Measurements from ENCODE around the gene ING3. TPM values are rescaled to one million over a fixed set of nuclear protein-coding genes. Genes with fewer than 3 reads are reported as not detected.

ING3 gene
- total and polyA plus RNA-seq, 2 of the 8 experiments (the other 6 are each of a cell fraction or from before 2014, with no cell fraction given) = 6.0 to 17.7 TPM

DNA sequence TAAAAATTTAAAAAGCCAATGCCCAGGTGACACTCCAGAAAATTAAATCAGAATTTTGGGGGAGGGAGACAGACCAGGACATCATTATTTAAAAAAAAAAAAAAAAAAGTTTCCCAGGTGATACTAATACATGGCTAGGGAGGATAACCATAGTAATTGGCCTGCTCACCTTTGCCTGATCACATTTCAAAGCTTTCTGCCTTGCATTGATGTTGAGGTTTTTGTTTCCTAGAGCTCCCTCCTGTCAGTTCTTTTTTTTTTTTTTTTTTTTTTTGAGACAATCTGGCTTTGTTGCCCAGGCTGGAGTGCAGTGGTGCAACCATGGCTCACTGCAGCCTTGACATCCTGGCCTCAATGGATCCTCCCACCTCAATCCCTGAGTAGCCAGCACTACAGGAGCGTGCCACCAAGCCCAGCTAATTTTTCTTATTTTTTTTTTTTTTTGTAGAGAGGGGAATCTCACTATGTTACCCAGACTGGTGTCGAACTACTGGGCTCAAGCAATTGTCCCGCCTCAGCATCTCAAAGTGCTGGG lies 76.1 kb downstream of the ING3 start:
- TF ChIP-seq CREB1 (IDR thresholded peaks at IDR 0.05) (no peak), TEAD4 (IDR thresholded peaks at IDR 0.05; ENCODE audit: low read depth, low read length) (no peak), BACH1 (IDR thresholded peaks at IDR 0.05; ENCODE audit: low read length) (no peak), RBBP5 (IDR thresholded peaks at IDR 0.05; ENCODE audit: borderline replicate concordance, low read depth, low read length) (no peak), JUN (IDR thresholded peaks at IDR 0.05; ENCODE audit: low read depth, low read length) (no peak), PHF8 (conservative IDR thresholded peaks at IDR 0.05; ENCODE audit: low read depth, low read length) (no peak), TBP (IDR thresholded peaks at IDR 0.05; ENCODE audit: low read depth, low read length) (no peak), RFX5 (IDR thresholded peaks at IDR 0.05; ENCODE audit: borderline replicate concordance, low read depth, low read length) (no peak), BRCA1 (IDR thresholded peaks at IDR 0.05; ENCODE audit: low read depth, low read length) (no peak), TCF12 (IDR thresholded peaks at IDR 0.05; ENCODE audit: low read depth, low read length) (no peak)
- Histone ChIP-seq H3K36me3 (ENCODE audit: control insufficient read depth in 2 of 4, insufficient read depth in 4 of 4, low read length in 3 of 4) (no peaks in the 10 kb centered on the region), H2BK5ac (ENCODE audit: low read depth, low read length) (no peak overlapping the region), H3K27me3 (replicated peaks in 1 of 4; ENCODE audit: control insufficient read depth in 3 of 4, extremely low read depth in 1 of 4, insufficient read depth in 3 of 4, low read length in 3 of 4) (no peaks in the 10 kb centered on the region), H4K20me1 (replicated peaks in 1 of 2; ENCODE audit: control insufficient read depth in 1 of 2, insufficient read depth in 2 of 2, low read length in 2 of 2) (no peaks in the 10 kb centered on the region), H3K56ac (replicated peaks; ENCODE audit: insufficient read length, low read depth, low read length) (no peak overlapping the region), H3K9ac (replicated peaks in 1 of 4; ENCODE audit: extremely low read depth in 1 of 4, low read depth in 3 of 4, low read length in 3 of 4) (no peak overlapping the region), H2BK12ac (ENCODE audit: low read depth, low read length) (no peak overlapping the region), H4K5ac (ENCODE audit: insufficient read length, low read depth, low read length) (no peak overlapping the region), H2AFZ (ENCODE audit: low read length) (no peak overlapping the region), H3K4ac (replicated peaks; ENCODE audit: insufficient read length, low read depth, low read length) (no peak overlapping the region), H3K23ac (ENCODE audit: insufficient read length) (no peak overlapping the region), H4K8ac (ENCODE audit: extremely low read depth, insufficient read depth, low read length) (no peak overlapping the region), H2BK15ac (ENCODE audit: low read length) (no peak overlapping the region), H3K9me3 (ENCODE audit: insufficient read depth in 2 of 2, low read depth in 1 of 2, low read length in 1 of 2) (no peaks in the 10 kb centered on the region), H3K18ac (ENCODE audit: extremely low read depth, low read length) (no peak overlapping the region), H2AK5ac (ENCODE audit: low read depth, low read length) (no peak overlapping the region), H3K4me3 (ENCODE audit: extremely low read depth in 1 of 4, insufficient read depth in 2 of 4, low read depth in 3 of 4, low read length in 4 of 4) (no peak overlapping the region), H3K14ac (ENCODE audit: insufficient read length) (no peak overlapping the region), H3K4me1 (replicated peaks in 1 of 4; ENCODE audit: control insufficient read depth in 3 of 4, insufficient read depth in 4 of 4, low read length in 3 of 4) (peaks cover 0 to 6% (median 0%) of the 10 kb centered on the region in 4 experiments; a peak in 2 of 7 replicates), H2BK120ac (replicated peaks; ENCODE audit: low read depth, low read length) (no peak overlapping the region), H3K23me2 (ENCODE audit: low read depth, low read length) (no peaks in the 10 kb centered on the region), H3K4me2 (ENCODE audit: insufficient read depth in 1 of 2, low read depth in 2 of 2, low read length in 2 of 2) (no peak overlapping the region), H3K27ac (ENCODE audit: low read depth, low read length) (no peak overlapping the region), H3K79me2 (ENCODE audit: control insufficient read depth in 1 of 2, insufficient read depth in 2 of 2, low read length in 2 of 2) (no peaks in the 10 kb centered on the region), H2BK20ac (ENCODE audit: low read length) (no peak overlapping the region), H4K91ac (replicated peaks; ENCODE audit: insufficient read length, low read length) (no peak overlapping the region), H3K79me1 (ENCODE audit: low read depth, low read length) (no peaks in the 10 kb centered on the region)
- DNase-seq (ENCODE audit: low read depth in 1 of 2, low spot score in 2 of 2) = no peak
- CTCF ChIA-PET (ENCODE audit: partially characterized antibody) = interaction anchor here (0.6 to 1.4 kb wide), 5 partner anchors 17 to 80 kb away, joined by 3 to 4 read pairs (median 3); no protein-coding TSS in a partner anchor
- WGBS, 2 experiments (ENCODE audit: extremely low coverage in 1 of 2, insufficient coverage in 1 of 2, insufficient read length in 1 of 2, insufficient replicate concordance in 2 of 2, low coverage in 1 of 2, low lambda C conversion rate in 2 of 2, missing lambda C conversion rate in 1 of 2) = 100% methylated on average over 2 of the region's 3 CpGs; no CpG with 5 or more reads in 1 of the 2 experiments
- FAIRE-seq = no peak
- POLR2A ChIA-PET (ENCODE audit: partially characterized antibody) = no interaction called here
